Right cardiac atrium (tissue), 5 donors: Measurements from ENCODE around the gene HK1. TPM values are rescaled to one million over a fixed set of nuclear protein-coding genes. Genes with fewer than 3 reads are reported as not detected.

Experiments
- ATAC-seq, 2 donors: fragments of 200-7000 bp; cut with Tn5 transposase; one replicate each; pipeline versions ENCODE4 v1.8.0 to v1.9.1; 2020; ENCODE audit warnings: moderate library complexity in 2 of 2, mild to moderate bottlenecking in 1 of 2
- DNase-seq, 3 donors: peaks; one replicate each; pipeline ENCODE4 v3.0.0-alpha.2; 2020
- H3K27ac ChIP-seq: one replicate; pipeline ENCODE4 v1.5.1; 2013; ENCODE audit warnings: mild to moderate bottlenecking, low read length, control low read depth, moderate library complexity
- H3K27me3 ChIP-seq: one replicate; pipeline ENCODE4 v1.6.1; 2013; ENCODE audit not compliant: control insufficient read depth, insufficient read depth
- H3K4me1 ChIP-seq: one replicate; pipeline ENCODE4 v1.6.1; 2013; ENCODE audit warnings: low read length; ENCODE audit not compliant: control insufficient read depth, insufficient read depth
- H3K4me3 ChIP-seq: one replicate; pipeline ENCODE4 v1.5.1; 2013; ENCODE audit warnings: low read length, control low read depth
- H3K9me3 ChIP-seq: one replicate; pipeline ENCODE4 v1.6.1; 2013; ENCODE audit warnings: low read length; ENCODE audit not compliant: control insufficient read depth
- WGBS: extraction: QIAGEN DNeasy Blood & Tissue Kit; methylation state at CpG from one replicate; pipeline ENCODE4 v1.1.7; 2013; 5-methylcytosine and 5-hydroxymethylcytosine counted together
- intact Hi-C, 4 donors: fragments of 100-400 bp; cut with DNase I; formaldehyde crosslinking; loops; one replicate each; pipeline versions ENCODE4 v1.11.0 to v1.14.0; 2022 to 2023
- polyA plus RNA-seq: library from polyadenylated mRNA; stranded (reverse); fragments of 200-250 nt; gene quantifications from one replicate; pipeline ENCODE4 v1.2.3, GENCODE V29; 2013
- total RNA-seq, 4 donors: library from RNA; stranded (reverse); fragmentation: NEBNext Ultra II Directional; extraction: Animal tissue kit (Norgen Biotek cat#: 25700); gene quantifications; one replicate each; pipeline ENCODE4 v1.2.1, GENCODE V29; 2021
- donor health status: healthy with polysubstance abuse.
- donor health status: DM: no; HTN: yes; CAD: no.
- donor health status: DM: no; HTN: no; CAD: no.
- donor health status: DM: no; HTN: yes; CAD: no; lungs with severe emphysema.
- donor health status: DM: yes; HTN: yes; CAD: no.

Gene HK1
- total and polyA plus RNA-seq, 5 donors = 165 to 313 (median 278) TPM

GRCh38 chr10:69435966-69436520 lies 157.7 kb downstream of the HK1 start:
- DNase-seq = no peak
- intact Hi-C loops = no loop called here
- 96% methylated on average over 14 of the region's 14 CpGs for WGBS

GRCh38 chr10:69437321-69438259 lies 159.3 kb downstream of the HK1 start:
- WGBS = 88% methylated on average over 13 of the region's 13 CpGs
- intact Hi-C loops = no loop called here
- H3K27ac ChIP-seq = no peak overlapping the region
- no peak for DNase-seq
- H3K27me3 ChIP-seq = no peaks in the 10 kb centered on the region
- no peak overlapping the region for H3K4me3 ChIP-seq
- no peaks in the 10 kb centered on the region for H3K9me3 ChIP-seq
- H3K4me1 ChIP-seq = peaks cover 7% of the 10 kb centered on the region
- no peak for ATAC-seq

More at GRCh38 chr10:69435966-69436520, 157.7 kb downstream of the HK1 start:
- H3K4me3 ChIP-seq = no peak overlapping the region
- ATAC-seq = no peak
- H3K4me1 ChIP-seq = peaks cover 7% of the 10 kb centered on the region
- no peaks in the 10 kb centered on the region for H3K9me3 ChIP-seq
- no peaks in the 10 kb centered on the region for H3K27me3 ChIP-seq
- H3K27ac ChIP-seq = no peak overlapping the region

- peak overlapping the region; percentile 40 for H3K27ac ChIP-seq
- peak; percentile 59 to 70 for ATAC-seq
- peaks cover 7% of the 10 kb centered on the region for H3K4me1 ChIP-seq
- H3K9me3 ChIP-seq = no peaks in the 10 kb centered on the region
- H3K27me3 ChIP-seq = no peaks in the 10 kb centered on the region
- 35% methylated on average over 10 of the region's 10 CpGs for WGBS
- no peak for DNase-seq
- H3K4me3 ChIP-seq = no peak overlapping the region
- intact Hi-C loops = no loop called here
Measured at GRCh38 chr10:69438536-69439349, 160.4 kb downstream of the HK1 start.

GRCh38 chr10:69439350-69439739 lies 161.0 kb downstream of the HK1 start:
- Histone ChIP-seq H3K4me1 (peaks cover 7% of the 10 kb centered on the region), H3K4me3 (no peak overlapping the region), H3K9me3 (no peaks in the 10 kb centered on the region), H3K27ac (peak overlapping the region; percentile 9), H3K27me3 (no peaks in the 10 kb centered on the region)
- 59% methylated on average over 5 of the region's 5 CpGs for WGBS
- ATAC-seq (peak in 1 of 2 donors; percentile 39), DNase-seq (peak in 1 of 3 donors; percentile 56)
- intact Hi-C loops = no loop called here

GRCh38 chr10:69439813-69440506 lies 161.7 kb downstream of the HK1 start:
- Histone ChIP-seq H3K4me3 (no peak overlapping the region), H3K27ac (no peak overlapping the region), H3K27me3 (no peaks in the 10 kb centered on the region), H3K9me3 (no peaks in the 10 kb centered on the region), H3K4me1 (peaks cover 7% of the 10 kb centered on the region)
- intact Hi-C loops = no loop called here
- WGBS = 53% methylated on average over 5 of the region's 5 CpGs
- ATAC-seq (no peak), DNase-seq (no peak)

- WGBS = 80% methylated on average over 1 of the region's 1 CpG
- Histone ChIP-seq H3K4me3 (no peak overlapping the region), H3K9me3 (no peaks in the 10 kb centered on the region), H3K4me1 (peaks cover 5% of the 10 kb centered on the region), H3K27me3 (no peaks in the 10 kb centered on the region), H3K27ac (no peak overlapping the region)
- intact Hi-C loops = no loop called here
- DNase-seq (no peak), ATAC-seq (no peak)
Measured at GRCh38 chr10:69443354-69443753, 165.1 kb downstream of the HK1 start.

- 82% methylated on average over 4 of the region's 4 CpGs for WGBS
- intact Hi-C loops = no loop called here
- DNase-seq = no peak
- Histone ChIP-seq H3K9me3 (no peaks in the 10 kb centered on the region), H3K4me3 (no peak overlapping the region), H3K27me3 (no peaks in the 10 kb centered on the region), H3K4me1 (no peaks in the 10 kb centered on the region), H3K27ac (no peak overlapping the region)
- ATAC-seq = no peak
Measured at GRCh38 chr10:69445041-69445440, 166.7 kb downstream of the HK1 start.

- H3K27me3 ChIP-seq = no peaks in the 10 kb centered on the region
- DNase-seq (no peak), ATAC-seq (no peak)
- intact Hi-C loops = no loop called here
- H3K4me1 ChIP-seq = no peaks in the 10 kb centered on the region
- H3K27ac ChIP-seq = no peak overlapping the region
- H3K4me3 ChIP-seq = no peak overlapping the region
- H3K9me3 ChIP-seq = no peaks in the 10 kb centered on the region
Measured at GRCh38 chr10:69446229-69446628, 167.9 kb downstream of the HK1 start.

- H3K27me3 ChIP-seq = no peaks in the 10 kb centered on the region
- intact Hi-C loops = no loop called here
- ATAC-seq = no peak
- H3K27ac ChIP-seq = no peak overlapping the region
- H3K9me3 ChIP-seq = no peaks in the 10 kb centered on the region
- no peak overlapping the region for H3K4me3 ChIP-seq
- 58% methylated on average over 3 of the region's 3 CpGs for WGBS
- DNase-seq = no peak
- no peaks in the 10 kb centered on the region for H3K4me1 ChIP-seq
Measured at GRCh38 chr10:69446650-69447151, 168.4 kb downstream of the HK1 start.

- peak overlapping the region; percentile 31 for H3K27ac ChIP-seq
- H3K9me3 ChIP-seq = no peaks in the 10 kb centered on the region
- no peak overlapping the region for H3K4me3 ChIP-seq
- no peaks in the 10 kb centered on the region for H3K4me1 ChIP-seq
- DNase-seq (peak in 2 of 3 donors; percentile 51 to 68), ATAC-seq (peak; percentile 59 to 80)
- WGBS = 13% methylated on average over 1 of the region's 1 CpG
- intact Hi-C loops = no loop called here
- no peaks in the 10 kb centered on the region for H3K27me3 ChIP-seq
Measured at GRCh38 chr10:69449841-69450240, 171.5 kb downstream of the HK1 start.
